SJSA1 (cell line): ENCODE measurements around the gene SAFB. TPM values are rescaled to one million over a fixed set of nuclear protein-coding genes. Genes with fewer than 3 reads are reported as not detected.
"Not testable (repeated sequence)": the region's sequence is repeated elsewhere in the genome, so short reads cannot be mapped to it uniquely, and the experiment has no call there.

Source experiments
- DNase-seq, 2 experiments: peaks; one replicate each; pipeline ENCODE4 v3.0.0-alpha.2; 2015 to 2020; ENCODE audit warnings: low spot score in 2 of 2, low read depth in 1 of 2
- H3K27ac ChIP-seq: fragments of 250-450 bp; sonication (Bioruptor Pico); 2 replicates; pipeline ENCODE4 v1.5.1; 2020; ENCODE audit warnings: mild to moderate bottlenecking, moderate library complexity
- H3K27me3 ChIP-seq: fragments of 250-450 bp; sonication (Bioruptor Pico); replicated peaks from 2 replicates; pipeline ENCODE4 v1.5.1; 2020; ENCODE audit warnings: mild to moderate bottlenecking, moderate library complexity
- H3K36me3 ChIP-seq: fragments of 250-450 bp; sonication (Bioruptor Pico); 2 replicates; pipeline ENCODE4 v1.5.1; 2020; ENCODE audit warnings: mild to moderate bottlenecking
- H3K4me1 ChIP-seq: fragments of 250-450 bp; sonication (Bioruptor Pico); replicated peaks from 2 replicates; pipeline ENCODE4 v1.6.1; 2021; ENCODE audit warnings: mild to moderate bottlenecking
- H3K4me3 ChIP-seq: fragments of 250-450 bp; sonication (Bioruptor Pico); 2 replicates; pipeline ENCODE4 v1.5.1; 2020; ENCODE audit warnings: mild to moderate bottlenecking
- H3K9me3 ChIP-seq: fragments of 250-450 bp; sonication (Bioruptor Pico); replicated peaks from 2 replicates; pipeline ENCODE4 v1.5.1; 2020; ENCODE audit warnings: mild to moderate bottlenecking
- total RNA-seq: library from RNA; depleted of rRNA; stranded (reverse); fragments of >200 nt; shearing (Covaris generic); gene quantifications from 2 replicates; pipeline ENCODE4 v1.2.3, GENCODE V29; 2014

Gene SAFB
- total RNA-seq, 1 experiment from 2014 or later: 41.0 TPM

DNA sequence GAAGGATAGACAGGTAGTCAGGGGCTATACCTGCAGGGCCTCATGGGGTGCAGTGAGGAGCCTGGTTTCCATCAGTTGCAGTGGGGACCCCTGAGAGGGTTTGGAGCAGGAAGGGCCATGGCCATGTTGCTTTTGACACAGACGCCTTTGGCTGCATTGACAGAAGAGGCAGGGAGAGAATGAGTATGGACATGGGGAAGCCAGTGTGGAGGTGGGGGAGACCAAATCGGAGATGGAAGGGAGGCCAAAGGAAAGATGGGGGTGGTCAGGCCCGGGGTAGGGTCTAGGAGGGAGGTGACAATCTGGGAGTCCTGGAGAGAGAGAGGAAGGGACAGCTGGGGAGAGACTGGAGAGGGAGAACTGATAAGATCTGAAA, 59.2 kb downstream of the SAFB start:
- DNase-seq: no peak
- Histone ChIP-seq H3K4me3 (no peak overlapping the region), H3K9me3 (no peaks in the 10 kb centered on the region), H3K27me3 (no peaks in the 10 kb centered on the region), H3K36me3 (peaks cover 3% of the 10 kb centered on the region; the same call in 1 of the 2 replicates), H3K27ac (no peak overlapping the region), H3K4me1 (peaks cover 20% of the 10 kb centered on the region)

DNA sequence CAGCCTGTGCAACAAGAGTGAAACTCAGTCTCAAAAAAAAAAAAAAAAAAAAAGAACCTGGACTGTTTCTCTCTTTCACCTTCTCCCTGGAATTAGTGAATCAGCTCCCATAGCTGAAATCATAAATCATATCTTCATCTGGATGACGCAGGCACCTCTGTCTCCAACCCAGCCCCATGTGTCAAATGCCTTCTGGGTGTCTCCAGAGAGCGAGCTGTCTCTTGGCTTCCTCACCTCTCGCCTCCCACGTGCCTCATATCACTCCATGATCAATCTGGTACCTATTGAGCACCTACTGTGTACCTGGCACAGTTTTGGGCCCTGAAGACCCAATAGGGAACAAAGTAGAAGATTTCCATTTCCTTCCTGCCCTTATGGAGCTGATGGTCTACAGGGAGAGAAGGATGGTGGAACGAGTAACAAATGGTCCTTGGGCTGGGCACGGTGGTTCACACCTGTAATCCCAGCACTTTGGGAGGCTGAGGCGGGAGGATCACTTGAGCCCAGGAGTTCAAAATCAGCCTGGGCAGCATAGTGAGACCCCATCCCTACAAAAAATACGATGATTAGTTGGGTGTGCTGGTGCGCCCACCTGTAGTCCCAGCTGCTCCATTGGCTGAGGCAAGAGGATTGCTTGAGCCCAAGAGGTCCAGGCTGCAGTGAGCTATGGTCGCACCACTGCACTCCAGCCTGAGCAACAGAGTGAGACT, 60.4 kb downstream of the SAFB start:
- H3K4me1 ChIP-seq: peaks cover 24% of the 10 kb centered on the region
- no peak overlapping the region for H3K27ac ChIP-seq
- no peak overlapping the region for H3K4me3 ChIP-seq
- no peaks in the 10 kb centered on the region for H3K27me3 ChIP-seq
- no peak for DNase-seq
- no peaks in the 10 kb centered on the region; the same call in 1 of the 2 replicates for H3K36me3 ChIP-seq
- H3K9me3 ChIP-seq: 0 out of 2 replicates have a peak, but pooled peaks cover 2% of the 10 kb centered on the region

DNA sequence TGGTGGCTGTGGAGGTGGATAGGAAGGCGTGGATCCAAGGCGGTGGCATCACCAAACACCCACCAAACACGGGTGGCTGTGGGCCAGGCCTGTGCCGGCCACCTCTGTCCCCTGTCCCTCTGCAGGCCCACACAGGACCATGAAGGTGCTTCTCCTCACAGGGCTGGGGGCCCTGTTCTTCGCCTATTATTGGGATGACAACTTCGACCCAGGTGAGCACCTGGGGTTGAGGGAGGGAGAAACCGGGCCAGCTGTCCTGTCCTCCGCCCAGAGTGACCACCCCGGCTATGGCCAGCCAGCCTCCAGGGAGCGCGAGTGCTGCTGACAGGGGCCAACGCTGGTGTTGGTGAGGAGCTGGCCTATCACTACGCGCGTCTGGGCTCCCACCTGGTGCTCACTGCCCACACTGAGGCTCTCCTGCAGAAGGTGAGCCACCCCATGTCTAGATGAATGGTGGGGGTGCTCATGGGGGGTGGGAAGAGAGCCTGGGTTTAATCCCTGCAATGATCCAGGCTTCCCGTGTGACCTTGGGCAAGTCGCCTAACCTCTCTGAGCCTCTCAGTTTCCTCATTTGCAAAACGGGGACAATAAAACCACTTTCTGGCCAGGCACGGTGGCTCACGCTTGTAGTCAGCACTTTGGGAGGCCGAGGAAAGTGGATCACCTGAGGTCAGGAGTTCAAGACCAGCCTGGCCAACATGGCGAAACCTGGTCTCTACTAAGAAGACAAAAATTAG, 62.0 kb downstream of the SAFB start:
- Histone ChIP-seq H3K4me1 (peaks cover 17% of the 10 kb centered on the region), H3K36me3 (no peaks in the 10 kb centered on the region), H3K27ac (no peak overlapping the region), H3K4me3 (no peak overlapping the region), H3K27me3 (no peaks in the 10 kb centered on the region), H3K9me3 (0 out of 2 replicates have a peak, but pooled peaks cover 2% of the 10 kb centered on the region)
- DNase-seq: no peak

DNA sequence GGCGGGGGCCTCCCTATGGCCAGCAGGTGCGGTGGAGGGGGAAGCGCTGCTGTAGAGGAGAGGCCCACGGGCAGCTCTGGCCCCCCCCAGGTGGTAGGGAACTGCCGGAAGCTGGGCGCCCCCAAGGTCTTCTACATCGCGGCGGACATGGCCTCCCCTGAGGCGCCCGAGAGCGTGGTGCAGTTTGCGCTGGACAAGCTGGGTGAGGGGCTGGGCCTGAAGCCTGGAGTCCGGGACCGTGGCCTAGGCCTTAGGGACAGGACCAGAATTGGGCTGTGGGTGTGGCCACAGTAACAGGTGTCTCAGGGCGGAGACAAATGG, 63.4 kb downstream of the SAFB start:
- Histone ChIP-seq H3K4me1 (peaks cover 14% of the 10 kb centered on the region), H3K9me3 (0 out of 2 replicates have a peak, but pooled peaks cover 2% of the 10 kb centered on the region), H3K4me3 (peak overlapping the region; percentile 50), H3K36me3 (peaks cover 11% of the 10 kb centered on the region), H3K27me3 (no peaks in the 10 kb centered on the region), H3K27ac (no peak overlapping the region)
- DNase-seq: no peak

DNA sequence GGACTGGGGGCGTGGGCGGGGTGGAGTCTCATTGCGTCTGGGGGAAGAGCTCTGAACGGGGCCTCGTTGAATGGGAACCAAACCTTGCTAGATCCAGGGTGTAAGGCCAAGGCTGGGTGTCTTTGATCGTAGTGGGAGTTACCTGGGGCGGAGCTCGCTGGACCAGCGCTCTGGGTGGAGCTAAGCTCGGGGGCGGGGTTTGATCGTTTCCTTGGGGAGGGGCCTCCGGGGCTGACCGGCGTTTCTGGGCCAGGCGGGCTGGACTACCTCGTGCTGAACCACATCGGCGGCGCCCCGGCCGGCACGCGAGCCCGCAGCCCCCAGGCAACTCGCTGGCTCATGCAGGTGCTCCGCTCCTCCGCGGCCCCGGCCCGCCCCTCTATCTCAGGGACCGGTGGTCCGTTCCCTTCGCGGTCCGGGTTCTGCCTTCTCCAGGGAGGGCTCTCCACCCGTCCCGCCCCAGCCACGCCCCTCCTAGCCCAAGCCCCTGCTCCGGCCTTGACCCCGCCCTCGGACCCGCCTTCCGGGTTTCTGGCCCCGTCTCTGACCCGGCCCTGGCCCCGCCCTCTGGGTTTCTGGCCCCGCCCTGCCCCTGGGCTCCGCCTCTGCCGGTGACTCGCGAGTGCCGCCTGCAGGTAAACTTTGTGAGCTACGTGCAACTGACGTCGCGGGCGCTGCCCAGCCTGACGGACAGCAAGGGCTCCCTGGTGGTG, 63.9 kb downstream of the SAFB start:
- Histone ChIP-seq H3K4me3 (peak overlapping the region; percentile 50), H3K36me3 (peaks cover 16% of the 10 kb centered on the region), H3K4me1 (peaks cover 19% of the 10 kb centered on the region), H3K27ac (no peak overlapping the region), H3K27me3 (no peaks in the 10 kb centered on the region), H3K9me3 (0 out of 2 replicates have a peak, but pooled peaks cover 2% of the 10 kb centered on the region)
- peak; percentile 96 to 99 for DNase-seq

DNA sequence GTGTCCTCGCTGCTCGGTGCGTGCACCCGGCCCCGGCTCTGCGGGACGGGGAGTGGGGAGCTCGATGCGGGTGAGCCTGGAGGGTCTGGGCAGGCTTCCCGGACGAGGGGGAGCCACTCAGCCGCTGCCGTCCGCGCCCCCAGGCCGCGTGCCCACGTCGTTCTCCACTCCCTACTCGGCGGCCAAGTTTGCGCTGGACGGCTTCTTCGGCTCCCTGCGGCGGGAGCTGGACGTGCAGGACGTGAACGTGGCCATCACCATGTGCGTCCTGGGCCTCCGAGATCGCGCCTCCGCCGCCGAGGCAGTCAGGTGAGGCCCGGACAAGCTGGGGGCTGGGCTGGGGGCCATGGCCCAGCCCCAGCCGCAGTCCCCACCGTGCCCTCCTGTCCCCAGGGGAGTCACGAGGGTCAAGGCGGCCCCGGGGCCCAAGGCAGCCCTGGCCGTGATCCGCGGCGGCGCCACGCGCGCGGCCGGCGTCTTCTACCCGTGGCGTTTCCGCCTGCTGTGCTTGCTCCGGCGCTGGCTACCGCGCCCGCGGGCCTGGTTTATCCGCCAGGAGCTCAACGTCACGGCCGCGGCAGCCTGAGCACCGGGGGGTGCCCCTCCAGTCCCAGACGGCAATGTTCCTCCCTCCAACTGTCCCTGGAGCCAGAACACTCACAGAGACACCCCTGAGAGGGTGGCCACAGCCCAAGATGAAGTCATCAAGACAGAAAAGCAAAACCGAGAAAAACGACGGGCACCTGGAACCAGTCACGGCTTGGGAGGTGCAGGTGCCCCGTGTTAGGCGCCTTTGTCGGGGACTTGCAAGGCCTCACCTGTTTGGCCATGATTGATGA, 64.7 kb downstream of the SAFB start:
- Histone ChIP-seq H3K4me3 (peak overlapping the region; percentile 50), H3K36me3 (peaks cover 24% of the 10 kb centered on the region), H3K27me3 (no peaks in the 10 kb centered on the region), H3K4me1 (peaks cover 25% of the 10 kb centered on the region), H3K9me3 (0 out of 2 replicates have a peak, but pooled peaks cover 2% of the 10 kb centered on the region), H3K27ac (no peak overlapping the region)
- DNase-seq: peak in 1 of 2 experiments; percentile 42

DNA sequence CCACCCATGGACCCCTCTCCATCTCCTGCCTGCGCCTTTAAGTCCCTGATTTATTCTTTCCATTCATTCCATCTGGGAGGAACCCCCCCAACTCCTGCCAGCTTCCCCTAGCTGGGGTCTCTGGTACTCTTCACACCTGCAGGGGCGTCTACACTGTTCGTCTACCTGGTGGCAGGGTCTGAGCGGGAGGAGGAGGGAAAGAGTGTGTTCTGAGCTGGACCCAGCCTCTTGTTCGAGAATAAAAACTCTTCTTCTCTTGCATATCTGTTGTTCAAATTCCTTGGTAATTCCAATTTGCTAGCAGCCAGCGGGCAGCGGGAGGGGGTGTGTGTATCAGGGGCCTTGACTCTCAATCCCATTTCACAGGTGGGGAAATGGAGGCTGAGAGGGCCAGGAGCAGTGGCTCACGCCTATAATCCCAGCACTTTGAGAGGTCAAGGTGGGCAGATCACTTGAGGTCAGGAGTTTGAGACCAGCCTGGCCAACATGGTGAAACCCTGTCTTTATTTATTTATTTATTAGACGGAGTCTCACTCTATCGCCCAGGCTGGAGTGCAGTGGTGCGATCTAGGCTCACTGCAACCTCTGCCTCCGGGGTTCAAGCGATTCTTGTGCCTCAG, 65.5 kb downstream of the SAFB start:
- H3K27me3 ChIP-seq, H3K27ac ChIP-seq, H3K4me3 ChIP-seq, H3K9me3 ChIP-seq, DNase-seq: not testable (repeated sequence)
- peaks cover 32% of the 10 kb centered on the region for H3K36me3 ChIP-seq
- peaks cover 25% of the 10 kb centered on the region for H3K4me1 ChIP-seq

DNA sequence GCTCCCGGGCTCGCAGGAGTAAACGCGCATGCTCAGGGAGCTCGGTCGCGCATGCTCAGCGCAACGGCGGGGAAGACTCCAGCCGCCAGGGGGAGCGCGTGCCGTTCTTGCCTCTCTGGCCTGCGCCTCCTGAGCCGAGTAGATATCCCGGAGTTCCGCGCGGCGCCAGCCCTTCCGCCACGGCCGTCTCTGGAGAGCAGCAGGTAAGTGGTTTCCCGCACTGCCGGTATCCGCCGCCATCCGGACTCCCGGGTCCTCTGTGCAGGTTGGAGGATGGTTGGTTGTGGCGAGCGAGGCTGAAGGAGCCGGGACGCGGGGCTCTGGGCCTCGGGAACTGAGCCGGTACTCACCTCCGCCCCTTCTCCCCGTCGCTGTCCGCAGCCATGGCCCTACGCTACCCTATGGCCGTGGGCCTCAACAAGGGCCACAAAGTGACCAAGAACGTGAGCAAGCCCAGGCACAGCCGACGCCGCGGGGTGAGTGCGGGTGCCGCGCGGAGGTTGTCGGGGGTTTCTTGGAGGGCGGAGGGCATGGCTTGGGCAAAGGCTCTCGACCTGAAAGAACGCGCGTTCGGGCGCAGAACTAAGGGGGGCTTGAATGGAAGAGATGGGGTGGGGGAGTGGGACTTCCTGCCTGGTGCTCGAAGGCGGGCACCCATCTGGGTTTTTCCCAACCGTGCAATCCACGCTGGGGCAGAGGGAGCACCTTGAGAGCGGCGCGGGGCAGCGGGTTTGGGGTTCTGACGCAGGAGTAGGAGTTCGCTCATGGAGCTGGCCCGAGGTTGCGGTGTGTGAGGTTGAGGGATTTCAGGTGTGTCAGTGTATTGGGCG, 67.5 kb downstream of the SAFB start, which contains the start of gene RPL36:
Gene RPL36, plus strand, starts transcription at position 171 of the 830 bp plus-strand sequence. Its CDS starts 213 bp downstream, at position 384.
- H3K27me3 ChIP-seq: no peaks in the 10 kb centered on the region
- peak within 1 kb of the TSS; percentile 79 for H3K27ac ChIP-seq
- peaks cover 25% of the 10 kb centered on the region for H3K4me1 ChIP-seq
- H3K4me3 ChIP-seq: peak within 1 kb of the TSS; percentile 82
- peak; percentile 97 for DNase-seq
- 0 out of 2 replicates have a peak, but pooled peaks cover 2% of the 10 kb centered on the region for H3K9me3 ChIP-seq
- peaks cover 52% of the 10 kb centered on the region for H3K36me3 ChIP-seq

DNA sequence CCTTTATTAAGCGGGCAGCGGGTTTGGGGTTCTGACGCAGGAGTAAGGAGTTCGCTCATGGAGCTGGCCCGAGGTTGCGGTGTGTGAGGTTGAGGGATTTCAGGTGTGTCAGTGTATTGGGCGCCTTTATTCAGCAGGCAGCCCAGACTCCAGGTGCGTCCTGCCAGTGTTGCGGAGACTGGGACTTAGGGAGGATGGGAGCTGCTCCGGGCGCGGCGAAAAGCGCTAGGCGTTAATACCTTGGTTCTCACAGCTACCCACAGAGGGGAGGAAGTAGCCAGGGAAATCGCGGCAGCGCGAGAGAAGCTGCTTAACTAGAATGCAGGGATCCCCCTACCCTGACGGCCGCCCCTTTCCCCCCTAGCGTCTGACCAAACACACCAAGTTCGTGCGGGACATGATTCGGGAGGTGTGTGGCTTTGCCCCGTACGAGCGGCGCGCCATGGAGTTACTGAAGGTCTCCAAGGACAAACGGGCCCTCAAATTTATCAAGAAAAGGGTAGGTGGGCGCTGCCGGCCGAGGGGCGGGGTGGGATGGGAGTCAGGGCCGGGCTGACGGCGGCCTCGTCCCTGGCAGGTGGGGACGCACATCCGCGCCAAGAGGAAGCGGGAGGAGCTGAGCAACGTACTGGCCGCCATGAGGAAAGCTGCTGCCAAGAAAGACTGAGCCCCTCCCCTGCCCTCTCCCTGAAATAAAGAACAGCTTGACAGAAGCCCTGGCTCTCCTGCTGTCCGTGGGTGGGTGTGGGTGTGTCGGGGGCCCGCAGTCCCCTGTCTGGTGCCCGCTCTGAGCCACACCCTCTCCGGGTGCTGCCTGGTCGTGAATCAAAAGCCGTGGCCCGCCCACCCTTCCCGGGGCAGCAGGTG, 68.3 kb downstream of the SAFB start:
- H3K9me3 ChIP-seq: 0 out of 2 replicates have a peak, but pooled peaks cover 2% of the 10 kb centered on the region
- peak overlapping the region; percentile 82 for H3K4me3 ChIP-seq
- H3K36me3 ChIP-seq: peaks cover 60% of the 10 kb centered on the region
- DNase-seq: peak; percentile 37 to 46
- H3K4me1 ChIP-seq: peaks cover 25% of the 10 kb centered on the region
- H3K27me3 ChIP-seq: no peaks in the 10 kb centered on the region
- H3K27ac ChIP-seq: peak overlapping the region; percentile 79; the same call in 1 of the 2 replicates

DNA sequence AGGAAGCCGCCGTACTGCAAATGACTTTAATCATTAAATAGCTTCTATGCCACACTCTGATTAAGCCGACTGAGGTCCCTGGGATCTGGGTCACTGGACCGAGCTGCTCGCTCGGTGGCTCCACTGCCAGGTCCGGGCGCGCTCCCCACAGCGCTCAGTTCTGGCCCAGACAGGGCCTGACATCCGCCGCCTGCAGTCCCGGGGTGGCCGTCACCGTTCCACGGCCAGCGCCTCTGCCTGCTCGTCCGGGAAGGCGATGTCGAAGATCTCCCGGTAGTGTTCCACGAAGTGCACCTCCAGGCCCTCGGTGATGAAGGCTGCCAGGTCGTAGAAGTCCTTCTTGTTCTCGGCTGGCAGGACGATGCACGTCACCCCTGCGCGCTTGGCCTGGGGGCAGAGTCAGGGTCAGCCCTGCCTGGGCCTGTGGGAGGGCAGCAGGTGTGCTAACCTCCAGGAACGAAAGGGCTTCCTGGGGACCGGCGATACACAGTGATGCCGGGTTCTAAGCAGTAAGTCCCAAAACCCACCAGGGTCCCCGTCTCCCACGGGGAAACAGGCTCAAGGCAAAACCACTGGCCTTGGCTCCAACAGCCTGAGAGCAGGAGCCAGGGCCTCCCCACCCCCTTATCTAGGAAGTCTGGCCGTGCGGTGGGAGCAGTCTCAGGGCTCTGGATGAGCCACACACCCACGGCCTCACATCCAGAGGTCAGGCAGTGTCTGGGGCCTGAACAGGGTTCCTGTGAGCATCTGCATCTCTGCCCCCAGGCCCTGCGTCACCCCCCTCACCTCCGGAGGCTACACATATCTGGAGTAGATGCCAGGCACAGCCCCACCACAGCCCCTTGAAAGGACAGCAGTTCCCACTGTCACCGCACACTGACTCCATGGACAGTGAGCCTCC, 69.2 kb downstream of the SAFB start:
- peaks cover 17% of the 10 kb centered on the region for H3K4me1 ChIP-seq
- no peak overlapping the region for H3K27ac ChIP-seq
- 0 out of 2 replicates have a peak, but pooled peaks cover 2% of the 10 kb centered on the region for H3K9me3 ChIP-seq
- H3K36me3 ChIP-seq: peaks cover 69% of the 10 kb centered on the region
- DNase-seq: peak in 1 of 2 experiments; percentile 45
- H3K27me3 ChIP-seq: no peaks in the 10 kb centered on the region
- peak overlapping the region; percentile 82 for H3K4me3 ChIP-seq
